Astrocyte (in vitro differentiated cells and primary cell): Measurements from ENCODE around the gene ST6GALNAC3. TPM values are rescaled to one million over a fixed set of nuclear protein-coding genes. Genes with fewer than 3 reads are reported as not detected.

ENCODE experiments used
- DNase-seq: peaks from one replicate; pipeline ENCODE4 v3.0.0-alpha.2; 2010; ENCODE audit warnings: low read depth
- FAIRE-seq: peaks from 2 replicates; lab custom pipeline; 2011; peaks lifted over from hg19 to GRCh38; lab: Jason Lieb, UNC
- H2AFZ ChIP-seq: 2 replicates; pipeline ENCODE4 v1.6.0; 2012; ENCODE audit warnings: low read depth, low read length, inconsistent platforms
- H3K27ac ChIP-seq: 2 replicates; pipeline ENCODE4 v1.5.1; 2011; ENCODE audit warnings: low read depth, low read length, inconsistent platforms
- H3K27me3 ChIP-seq: 2 replicates; pipeline ENCODE4 v1.6.0; 2011; ENCODE audit warnings: low read length, inconsistent platforms; ENCODE audit not compliant: insufficient read depth
- H3K36me3 ChIP-seq: 2 replicates; pipeline ENCODE4 v1.5.1; 2011; ENCODE audit warnings: low read length, inconsistent platforms; ENCODE audit not compliant: insufficient read depth
- H3K4me1 ChIP-seq: 2 replicates; pipeline ENCODE4 v1.5.1; 2011; ENCODE audit warnings: low read length, inconsistent platforms; ENCODE audit not compliant: insufficient read depth
- H3K4me2 ChIP-seq: 2 replicates; pipeline ENCODE4 v1.6.0; 2012; ENCODE audit warnings: low read length, inconsistent platforms
- H3K4me3 ChIP-seq: 2 replicates; pipeline ENCODE4 v1.5.1; 2011; ENCODE audit warnings: low read depth, mild to moderate bottlenecking, low read length, inconsistent platforms; ENCODE audit not compliant: insufficient read depth
- H3K79me2 ChIP-seq: 2 replicates; pipeline ENCODE4 v1.6.0; 2012; ENCODE audit warnings: mild to moderate bottlenecking, low read length, inconsistent platforms; ENCODE audit not compliant: insufficient read depth
- H3K9ac ChIP-seq: 2 replicates; pipeline ENCODE4 v1.6.0; 2012; ENCODE audit warnings: mild to moderate bottlenecking, low read length, inconsistent platforms
- H3K9me3 ChIP-seq: 2 replicates; pipeline ENCODE4 v1.5.1; 2012; ENCODE audit warnings: low read depth, mild to moderate bottlenecking, low read length, inconsistent platforms; ENCODE audit not compliant: insufficient read depth
- H4K20me1 ChIP-seq: 2 replicates; pipeline ENCODE4 v1.6.0; 2012; ENCODE audit warnings: low read length, inconsistent platforms; ENCODE audit not compliant: insufficient read depth
- H3K27ac Mint-ChIP-seq: one replicate; pipeline ENCODE4 v1.8.0; 2021; ENCODE audit warnings: mild to moderate bottlenecking, mixed read lengths; ENCODE audit not compliant: unreplicated experiment
- H3K27me3 Mint-ChIP-seq: one replicate; pipeline ENCODE4 v1.8.0; 2021; ENCODE audit warnings: low read depth, mixed read lengths; ENCODE audit not compliant: unreplicated experiment
- H3K36me3 Mint-ChIP-seq: one replicate; pipeline ENCODE4 v1.8.0; 2021; ENCODE audit warnings: low read depth, mixed read lengths; ENCODE audit not compliant: unreplicated experiment
- H3K4me1 Mint-ChIP-seq: one replicate; pipeline ENCODE4 v1.8.0; 2021; ENCODE audit warnings: low read depth, mixed read lengths; ENCODE audit not compliant: unreplicated experiment
- H3K4me3 Mint-ChIP-seq: one replicate; pipeline ENCODE4 v1.8.0; 2021; ENCODE audit warnings: mild to moderate bottlenecking, moderate library complexity, mixed read lengths; ENCODE audit not compliant: unreplicated experiment
- H3K9me3 Mint-ChIP-seq: one replicate; pipeline ENCODE4 v1.8.0; 2021; ENCODE audit warnings: mild to moderate bottlenecking, mixed read lengths; ENCODE audit not compliant: unreplicated experiment
- EZH2 ChIP-seq: IDR thresholded peaks from 2 replicates; pipeline ENCODE4 v1.6.1; 2012; ENCODE audit warnings: mild to moderate bottlenecking, low read length, inconsistent platforms; ENCODE audit not compliant: insufficient read depth
- total RNA-seq: library from RNA; stranded (reverse); gene quantifications from 2 replicates; pipeline ENCODE4 v1.2.1, GENCODE V29; 2021
- TF ChIP-seq, protein P1 (sequence below): IDR thresholded peaks from 2 replicates; pipeline ENCODE4 v1.5.1; 2011; ENCODE audit warnings: low read depth, mild to moderate bottlenecking, inconsistent platforms, low read length, moderate library complexity; ENCODE audit not compliant: insufficient read depth

ST6GALNAC3 gene
- total RNA-seq, 1 donor from 2014 or later = 3.2 TPM

DNA sequence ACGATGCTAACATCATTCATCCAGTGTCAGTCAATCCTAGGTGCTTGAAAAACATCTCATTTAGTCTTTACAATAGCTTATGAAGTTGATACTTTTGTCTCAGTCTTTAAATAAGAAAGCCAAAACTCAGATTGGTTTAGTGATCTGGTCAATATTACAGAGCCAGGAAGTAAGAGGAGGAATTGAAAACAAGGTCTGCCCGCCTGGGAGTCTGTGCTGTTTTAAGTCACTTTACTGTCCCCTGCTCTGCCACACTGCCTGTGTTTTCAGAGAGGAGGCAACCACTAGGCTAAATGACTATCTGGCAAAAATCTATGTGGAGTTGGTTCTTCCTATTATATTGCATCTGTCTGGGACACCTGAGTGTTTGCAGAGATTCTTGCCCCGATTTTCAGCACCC is 62.3 kb downstream of the ST6GALNAC3 start:
- Histone ChIP-seq H3K4me2 (no peak overlapping the region), H3K79me2 (no peaks in the 10 kb centered on the region), H3K36me3 (no peaks in the 10 kb centered on the region), H3K9me3 (no peaks in the 10 kb centered on the region), H3K4me1 (no peaks in the 10 kb centered on the region), H3K27me3 (peaks cover 2% of the 10 kb centered on the region), H3K27ac (no peak overlapping the region), H2AFZ (no peak overlapping the region), H3K4me3 (no peak overlapping the region), H4K20me1 (no peaks in the 10 kb centered on the region), H3K9ac (no peak overlapping the region)
- H3K9me3 Mint-ChIP-seq = no peaks in the 10 kb centered on the region
- no peak overlapping the region for H3K4me3 Mint-ChIP-seq
- no peak for FAIRE-seq
- no peak overlapping the region for H3K27ac Mint-ChIP-seq
- H3K4me1 Mint-ChIP-seq = no peaks in the 10 kb centered on the region
- no peaks in the 10 kb centered on the region for H3K36me3 Mint-ChIP-seq
- no peak for DNase-seq
- no peak for TF ChIP-seq EZH2
- TF ChIP-seq, protein P1, sequence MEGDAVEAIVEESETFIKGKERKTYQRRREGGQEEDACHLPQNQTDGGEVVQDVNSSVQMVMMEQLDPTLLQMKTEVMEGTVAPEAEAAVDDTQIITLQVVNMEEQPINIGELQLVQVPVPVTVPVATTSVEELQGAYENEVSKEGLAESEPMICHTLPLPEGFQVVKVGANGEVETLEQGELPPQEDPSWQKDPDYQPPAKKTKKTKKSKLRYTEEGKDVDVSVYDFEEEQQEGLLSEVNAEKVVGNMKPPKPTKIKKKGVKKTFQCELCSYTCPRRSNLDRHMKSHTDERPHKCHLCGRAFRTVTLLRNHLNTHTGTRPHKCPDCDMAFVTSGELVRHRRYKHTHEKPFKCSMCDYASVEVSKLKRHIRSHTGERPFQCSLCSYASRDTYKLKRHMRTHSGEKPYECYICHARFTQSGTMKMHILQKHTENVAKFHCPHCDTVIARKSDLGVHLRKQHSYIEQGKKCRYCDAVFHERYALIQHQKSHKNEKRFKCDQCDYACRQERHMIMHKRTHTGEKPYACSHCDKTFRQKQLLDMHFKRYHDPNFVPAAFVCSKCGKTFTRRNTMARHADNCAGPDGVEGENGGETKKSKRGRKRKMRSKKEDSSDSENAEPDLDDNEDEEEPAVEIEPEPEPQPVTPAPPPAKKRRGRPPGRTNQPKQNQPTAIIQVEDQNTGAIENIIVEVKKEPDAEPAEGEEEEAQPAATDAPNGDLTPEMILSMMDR = no peak
- H3K27me3 Mint-ChIP-seq = no peaks in the 10 kb centered on the region

DNA sequence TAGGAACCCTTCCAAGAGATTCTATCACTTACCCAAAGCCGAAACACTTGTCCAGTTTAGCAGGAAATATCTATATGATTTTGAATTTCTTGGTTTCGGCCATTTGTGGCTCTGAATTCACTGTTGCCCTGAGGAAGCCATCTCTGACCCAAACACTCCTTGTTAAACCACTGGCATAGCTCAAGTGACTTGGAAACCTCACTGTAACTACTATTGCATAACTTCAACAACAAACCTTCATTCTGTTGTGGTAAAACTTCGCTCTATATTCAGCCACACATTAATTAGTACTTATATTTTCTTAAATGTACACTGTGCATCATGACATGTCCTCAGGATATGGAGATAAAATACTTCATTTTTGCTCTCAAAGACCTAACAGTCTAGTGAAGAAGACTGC is 63.2 kb downstream of the ST6GALNAC3 start:
- Mint-ChIP-seq H3K4me3 (no peak overlapping the region), H3K4me1 (no peaks in the 10 kb centered on the region), H3K27ac (no peak overlapping the region), H3K9me3 (no peaks in the 10 kb centered on the region), H3K27me3 (no peaks in the 10 kb centered on the region), H3K36me3 (no peaks in the 10 kb centered on the region)
- no peaks in the 10 kb centered on the region for H3K4me1 ChIP-seq
- H3K4me2 ChIP-seq = no peak overlapping the region
- peaks cover 2% of the 10 kb centered on the region for H3K27me3 ChIP-seq
- no peak for DNase-seq
- H4K20me1 ChIP-seq = no peaks in the 10 kb centered on the region
- H3K4me3 ChIP-seq = no peak overlapping the region
- no peaks in the 10 kb centered on the region for H3K79me2 ChIP-seq
- TF ChIP-seq, protein P1 = no peak
- no peak for TF ChIP-seq EZH2
- no peak overlapping the region for H3K9ac ChIP-seq
- no peaks in the 10 kb centered on the region for H3K9me3 ChIP-seq
- FAIRE-seq = no peak
- no peak overlapping the region for H3K27ac ChIP-seq
- no peaks in the 10 kb centered on the region for H3K36me3 ChIP-seq
- H2AFZ ChIP-seq = no peak overlapping the region

DNA sequence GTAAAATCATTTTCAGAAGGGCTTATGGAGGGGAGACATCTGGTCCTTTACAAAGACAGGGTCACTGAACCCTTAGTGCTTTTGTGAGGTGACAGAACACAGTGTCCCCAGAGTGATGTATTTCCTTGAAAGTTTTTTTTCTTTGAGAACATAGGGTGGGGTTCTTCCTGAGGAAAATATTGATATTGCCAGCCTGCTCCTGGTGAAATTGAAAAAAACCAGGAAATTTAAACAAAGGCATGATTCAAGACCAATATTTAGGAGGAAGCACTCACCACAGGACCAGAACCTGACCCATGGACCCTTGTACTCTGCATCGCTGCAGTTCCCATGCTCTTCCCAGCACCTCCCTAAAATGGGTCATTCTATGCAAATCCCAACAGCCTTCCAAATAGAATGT is 63.7 kb downstream of the ST6GALNAC3 start:
- H3K27me3 Mint-ChIP-seq = no peaks in the 10 kb centered on the region
- Histone ChIP-seq H3K27ac (no peak overlapping the region), H3K79me2 (no peaks in the 10 kb centered on the region), H3K9me3 (no peaks in the 10 kb centered on the region), H3K9ac (no peak overlapping the region), H3K27me3 (peaks cover 2% of the 10 kb centered on the region), H3K36me3 (no peaks in the 10 kb centered on the region), H2AFZ (no peak overlapping the region), H3K4me1 (no peaks in the 10 kb centered on the region), H3K4me2 (no peak overlapping the region), H4K20me1 (no peaks in the 10 kb centered on the region), H3K4me3 (no peak overlapping the region)
- H3K27ac Mint-ChIP-seq = no peak overlapping the region
- H3K9me3 Mint-ChIP-seq = no peaks in the 10 kb centered on the region
- TF ChIP-seq EZH2 = no peak
- TF ChIP-seq, protein P1 = no peak
- FAIRE-seq (no peak), DNase-seq (no peak)
- no peaks in the 10 kb centered on the region for H3K36me3 Mint-ChIP-seq
- H3K4me1 Mint-ChIP-seq = no peaks in the 10 kb centered on the region
- no peak overlapping the region for H3K4me3 Mint-ChIP-seq
